HepG2 (cell line): Measurements from ENCODE around the gene DOCK10. TPM values are rescaled to one million over a fixed set of nuclear protein-coding genes. Genes with fewer than 3 reads are reported as not detected.

Source experiments
- ATAC-seq: fragments of 200-7000 bp; cut with Tn5 transposase; 3 replicates; pipeline ENCODE4 v1.9.1; 2020; ENCODE audit warnings: mild to moderate bottlenecking, moderate library complexity
- BruUV-seq: library from RNA; stranded (reverse); fragments of 400-500 nt; replicated peaks from 2 replicates; lab custom pipeline; 2021; lab: Mats Ljungman, UMichigan
- CTCF ChIA-PET: fragments of 300-600 bp; formaldehyde crosslinking; extraction: SDS; loops from one replicate; lab custom pipeline; 2021; ENCODE audit warnings: low total read pairs, inconsistent platforms, low intra/inter-chr PET ratio; lab: Yijun Ruan, JAX
- POLR2A ChIA-PET: fragments of 350-600 bp; sonication (Branson Sonifier 250); formaldehyde crosslinking; loops from one replicate; lab custom pipeline; 2020; ENCODE audit warnings: antibody characterized with exemption, inconsistent platforms; lab: Yijun Ruan, JAX
- DNase-seq: peaks from one replicate; pipeline ENCODE4 v3.0.0-alpha.2; 2015; ENCODE audit warnings: low spot score
- FAIRE-seq: peaks from 3 replicates; lab custom pipeline; 2011; peaks lifted over from hg19 to GRCh38; lab: Jason Lieb, UNC
- H2AFZ ChIP-seq: one replicate; pipeline ENCODE4 v1.6.1; 2011; ENCODE audit warnings: low read length, inconsistent platforms
- H3K27ac ChIP-seq: fragments of 300-600 bp; 3 replicates; pipeline ENCODE4 v1.8.0; 2011; ENCODE audit warnings: mixed run types, mild to moderate bottlenecking, mixed read lengths, low read length, inconsistent platforms; ENCODE audit not compliant: insufficient read depth; ENCODE audit errors: extremely low read length
- H3K27me3 ChIP-seq, 2 experiments: fragments of 200-600 bp in 1 of 2; 2 replicates in 1 of 2; 3 replicates in 1 of 2; pipeline versions ENCODE4 v1.6.0 to v1.8.0; 2011; ENCODE audit warnings: low read length in 2 of 2, mild to moderate bottlenecking in 2 of 2, moderate library complexity in 2 of 2, inconsistent platforms in 1 of 2; ENCODE audit not compliant: insufficient read depth in 2 of 2, control insufficient read depth in 1 of 2
- H3K36me3 ChIP-seq, 2 experiments: fragments of 200-600 bp in 1 of 2; replicated peaks in 1 of 2; 2 replicates in 1 of 2; 3 replicates in 1 of 2; pipeline versions ENCODE4 v1.5.1 to v1.8.0; 2011; ENCODE audit warnings: low read length in 2 of 2, inconsistent platforms in 1 of 2; ENCODE audit not compliant: insufficient read depth in 2 of 2, control insufficient read depth in 1 of 2
- H3K4me1 ChIP-seq: 2 replicates; pipeline ENCODE4 v1.5.1; 2012; ENCODE audit warnings: low read length, inconsistent platforms; ENCODE audit not compliant: insufficient read depth
- H3K4me2 ChIP-seq: 2 replicates; pipeline ENCODE4 v1.6.0; 2011; ENCODE audit warnings: low read depth, low read length, inconsistent platforms
- H3K4me3 ChIP-seq, 3 experiments: fragments of 200-600 bp in 1 of 3; sonication (generic), shearing (Covaris generic) in 1 of 3; replicated peaks in 1 of 3; 2 replicates each; pipeline ENCODE4 v1.5.1; 2011 to 2016; ENCODE audit warnings: low read length in 3 of 3, inconsistent platforms in 2 of 3, low read depth in 2 of 3, mild to moderate bottlenecking in 2 of 3, control low read depth in 1 of 3, mixed read lengths in 1 of 3; ENCODE audit not compliant: insufficient read depth in 1 of 3
- H3K79me2 ChIP-seq: one replicate; pipeline ENCODE4 v1.6.1; 2011; ENCODE audit warnings: low read length, inconsistent platforms; ENCODE audit not compliant: insufficient read depth
- H3K9ac ChIP-seq: 2 replicates; pipeline ENCODE4 v1.6.0; 2011; ENCODE audit warnings: mild to moderate bottlenecking, low read depth, low read length, inconsistent platforms; ENCODE audit not compliant: insufficient read depth
- H3K9me3 ChIP-seq: 2 replicates; pipeline ENCODE4 v1.5.1; 2012; ENCODE audit warnings: mild to moderate bottlenecking, low read length
- H4K20me1 ChIP-seq: 2 replicates; pipeline ENCODE4 v1.6.0; 2011; ENCODE audit warnings: inconsistent platforms, mild to moderate bottlenecking, low read length, moderate library complexity; ENCODE audit not compliant: insufficient read depth
- CHD4 ChIP-seq: fragments of 200-600 bp; sonication (generic); IDR thresholded peaks from 2 replicates; pipeline ENCODE4 v1.7.0; 2017; ENCODE audit warnings: mild to moderate bottlenecking, low read length, borderline replicate concordance
- KDM6A ChIP-seq: IDR thresholded peaks from 2 replicates; pipeline ENCODE4 v1.6.1; 2016; ENCODE audit warnings: low read depth
- MIXL1 ChIP-seq: IDR thresholded peaks from 2 replicates; pipeline ENCODE4 v1.6.1; 2016
- SNAPC2 ChIP-seq: sonication (generic); formaldehyde crosslinking; IDR thresholded peaks from 2 replicates; pipeline ENCODE4 v1.8.1; 2022; ENCODE audit warnings: mild to moderate bottlenecking, missing genetic modification reagents
- STAT6 ChIP-seq: sonication (generic); formaldehyde crosslinking; IDR thresholded peaks from 2 replicates; pipeline ENCODE4 v1.4.0; 2020; ENCODE audit warnings: missing genetic modification reagents, mild to moderate bottlenecking, borderline replicate concordance
- ZNF44 ChIP-seq: sonication (generic); formaldehyde crosslinking; IDR thresholded peaks from 2 replicates; pipeline ENCODE4 v1.5.1; 2020; ENCODE audit warnings: mild to moderate bottlenecking, missing genetic modification reagents
- ZNF543 ChIP-seq: sonication (generic); formaldehyde crosslinking; IDR thresholded peaks from 2 replicates; pipeline ENCODE4 v1.4.0; 2020; ENCODE audit warnings: mild to moderate bottlenecking, missing genetic modification reagents
- WGBS: methylation state at CpG from one replicate; pipeline ENCODE4 v1.1.6; 2017; ENCODE audit warnings: low lambda C conversion rate; 5-methylcytosine and 5-hydroxymethylcytosine counted together
- in situ Hi-C: cut with HindIII; loops from 2 replicates; pipeline ENCODE4 v1.10.0; 2017; ENCODE audit warnings: low pct_unique_long_range_greater_than_20kb; ENCODE audit not compliant: extremely low pct_ligation_motif_present
- intact Hi-C: fragments of 100-400 bp; cut with micrococcal nuclease; formaldehyde crosslinking; loops from one replicate; pipeline ENCODE4 v1.10.0; 2022; ENCODE audit not compliant: unreplicated experiment
- polyA plus RNA-seq, 8 experiments: library from polyadenylated mRNA; depleted of rRNA in 3 of 8; stranded (reverse) in 7 of 8; unstranded in 1 of 8; fragments of >200 nt; fragmentation: Illumina TruSeq in 4 of 8; extraction: Trizol in 4 of 8; gene quantifications; 2 replicates each; pipeline versions ENCODE4 v1.2.1 to v1.2.3, GENCODE V29; 2011 to 2016; ENCODE audit warnings: low read depth in 4 of 8, missing spikeins in 1 of 8, mixed read lengths in 1 of 8; ENCODE audit not compliant: insufficient read depth in 1 of 8
- total RNA-seq, 5 experiments: library from RNA; depleted of rRNA; stranded (reverse); fragments of >200 nt; fragmentation: Illumina TruSeq; extraction: Trizol; gene quantifications; 2 replicates each; pipeline ENCODE4 v1.2.3, GENCODE V29; 2016; ENCODE audit warnings: low read depth in 1 of 5
- TF ChIP-seq, protein P1 (sequence below): sonication (generic); formaldehyde crosslinking; IDR thresholded peaks from 2 replicates; pipeline ENCODE4 v1.5.1; 2020; ENCODE audit warnings: mild to moderate bottlenecking, missing genetic modification reagents, moderate library complexity

Gene DOCK10
- total and polyA plus RNA-seq, 2 of the 13 experiments (the other 11 are each of a cell fraction or from before 2014, with no cell fraction given): not detected

DNA sequence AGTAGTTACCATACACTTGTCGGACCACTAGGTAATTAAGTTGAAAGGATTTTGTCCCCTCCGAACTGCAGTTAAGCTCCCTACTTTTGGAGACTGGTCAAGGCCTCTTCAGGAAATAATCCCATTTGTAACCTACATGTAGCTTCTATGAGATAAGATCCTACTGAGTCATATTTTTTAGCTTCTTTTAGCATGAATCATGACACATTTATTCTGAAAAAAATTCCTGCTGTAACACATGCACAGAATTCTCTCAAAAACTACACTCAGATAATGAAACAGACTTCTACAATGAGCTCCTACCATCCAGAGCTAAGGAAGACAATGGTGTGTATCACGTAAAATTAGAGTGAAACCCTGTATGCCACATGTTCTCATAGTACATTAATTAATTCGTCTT lies 225.5 kb downstream of the DOCK10 start:
- H3K9ac ChIP-seq: no peak overlapping the region
- H3K27me3 ChIP-seq: no peaks in the 10 kb centered on the region
- H3K4me3 ChIP-seq: no peak overlapping the region
- TF ChIP-seq, protein P1, sequence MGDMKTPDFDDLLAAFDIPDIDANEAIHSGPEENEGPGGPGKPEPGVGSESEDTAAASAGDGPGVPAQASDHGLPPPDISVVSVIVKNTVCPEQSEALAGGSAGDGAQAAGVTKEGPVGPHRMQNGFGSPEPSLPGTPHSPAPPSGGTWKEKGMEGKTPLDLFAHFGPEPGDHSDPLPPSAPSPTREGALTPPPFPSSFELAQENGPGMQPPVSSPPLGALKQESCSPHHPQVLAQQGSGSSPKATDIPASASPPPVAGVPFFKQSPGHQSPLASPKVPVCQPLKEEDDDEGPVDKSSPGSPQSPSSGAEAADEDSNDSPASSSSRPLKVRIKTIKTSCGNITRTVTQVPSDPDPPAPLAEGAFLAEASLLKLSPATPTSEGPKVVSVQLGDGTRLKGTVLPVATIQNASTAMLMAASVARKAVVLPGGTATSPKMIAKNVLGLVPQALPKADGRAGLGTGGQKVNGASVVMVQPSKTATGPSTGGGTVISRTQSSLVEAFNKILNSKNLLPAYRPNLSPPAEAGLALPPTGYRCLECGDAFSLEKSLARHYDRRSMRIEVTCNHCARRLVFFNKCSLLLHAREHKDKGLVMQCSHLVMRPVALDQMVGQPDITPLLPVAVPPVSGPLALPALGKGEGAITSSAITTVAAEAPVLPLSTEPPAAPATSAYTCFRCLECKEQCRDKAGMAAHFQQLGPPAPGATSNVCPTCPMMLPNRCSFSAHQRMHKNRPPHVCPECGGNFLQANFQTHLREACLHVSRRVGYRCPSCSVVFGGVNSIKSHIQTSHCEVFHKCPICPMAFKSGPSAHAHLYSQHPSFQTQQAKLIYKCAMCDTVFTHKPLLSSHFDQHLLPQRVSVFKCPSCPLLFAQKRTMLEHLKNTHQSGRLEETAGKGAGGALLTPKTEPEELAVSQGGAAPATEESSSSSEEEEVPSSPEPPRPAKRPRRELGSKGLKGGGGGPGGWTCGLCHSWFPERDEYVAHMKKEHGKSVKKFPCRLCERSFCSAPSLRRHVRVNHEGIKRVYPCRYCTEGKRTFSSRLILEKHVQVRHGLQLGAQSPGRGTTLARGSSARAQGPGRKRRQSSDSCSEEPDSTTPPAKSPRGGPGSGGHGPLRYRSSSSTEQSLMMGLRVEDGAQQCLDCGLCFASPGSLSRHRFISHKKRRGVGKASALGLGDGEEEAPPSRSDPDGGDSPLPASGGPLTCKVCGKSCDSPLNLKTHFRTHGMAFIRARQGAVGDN (CRISPR knock-in tag): no peak
- TF ChIP-seq STAT6 (CRISPR knock-in tag): no peak
- no peak for TF ChIP-seq ZNF44 (CRISPR knock-in tag)
- TF ChIP-seq MIXL1 (CRISPR knock-in tag): no peak
- no peak for TF ChIP-seq SNAPC2 (CRISPR knock-in tag)
- no peak for TF ChIP-seq ZNF543 (CRISPR knock-in tag)
- TF ChIP-seq CHD4: no peak
- no peak for TF ChIP-seq KDM6A (CRISPR knock-in tag)
- ATAC-seq: no peak
- POLR2A ChIA-PET: no interaction called here
- no peak for FAIRE-seq
- intact Hi-C loops: no loop called here
- no peaks in the 10 kb centered on the region for H3K36me3 ChIP-seq
- peak; percentile 5 for DNase-seq
- WGBS: 7% methylated on average over 4 of the region's 4 CpGs
- no peaks in the 10 kb centered on the region for H3K4me1 ChIP-seq
- CTCF ChIA-PET: no interaction called here
- H3K79me2 ChIP-seq: no peaks in the 10 kb centered on the region
- no TSS peak for BruUV-seq
- no peak overlapping the region for H2AFZ ChIP-seq
- in situ Hi-C loops: no loop called here
- H4K20me1 ChIP-seq: no peaks in the 10 kb centered on the region
- H3K27ac ChIP-seq: no peak overlapping the region
- H3K4me2 ChIP-seq: no peak overlapping the region
- no peaks in the 10 kb centered on the region for H3K9me3 ChIP-seq
